ENCODE measurements around the gene UNC13C.

The UNC13C gene

GRCh38 chr15:54353726-54354125 lies 375.5 kb downstream of the UNC13C start:
- DNase-seq (ENCODE audit: low read depth), result no peak
- TF ChIP-seq CTCF (conservative IDR thresholded peaks at IDR 0.05; ENCODE audit: control insufficient read depth, insufficient read depth, low read depth, low read length), result no peak
- H3K4me3 ChIP-seq (ENCODE audit: control insufficient read depth, low read depth, low read length), result no peak overlapping the region

GRCh38 chr15:54354341-54354740 lies 376.1 kb downstream of the UNC13C start:
- no peak for DNase-seq (ENCODE audit: low read depth)
- H3K4me3 ChIP-seq (ENCODE audit: control insufficient read depth, low read depth, low read length), result no peak overlapping the region
- no peak for TF ChIP-seq CTCF (conservative IDR thresholded peaks at IDR 0.05; ENCODE audit: control insufficient read depth, insufficient read depth, low read depth, low read length)

- no peak for TF ChIP-seq CTCF (conservative IDR thresholded peaks at IDR 0.05; ENCODE audit: control insufficient read depth, insufficient read depth, low read depth, low read length)
These were observed 386.7 kb downstream of the UNC13C start for GRCh38 chr15:54364961-54365360.

GRCh38 chr15:54373332-54373731 lies 395.1 kb downstream of the UNC13C start:
- TF ChIP-seq CTCF (conservative IDR thresholded peaks at IDR 0.05; ENCODE audit: control insufficient read depth, insufficient read depth, low read depth, low read length), result no peak
- H3K4me3 ChIP-seq (ENCODE audit: control insufficient read depth, low read depth, low read length), result no peak overlapping the region
- DNase-seq (ENCODE audit: low read depth), result no peak

More at GRCh38 chr15:54364961-54365360, 386.7 kb downstream of the UNC13C start:
- no peak overlapping the region for H3K4me3 ChIP-seq (ENCODE audit: control insufficient read depth, low read depth, low read length)
- DNase-seq (ENCODE audit: low read depth), result no peak

GRCh38 chr15:54374184-54374952 lies 396.1 kb downstream of the UNC13C start:
- no peak for DNase-seq (ENCODE audit: low read depth)
- no peak overlapping the region for H3K4me3 ChIP-seq (ENCODE audit: control insufficient read depth, low read depth, low read length)
- no peak for TF ChIP-seq CTCF (conservative IDR thresholded peaks at IDR 0.05; ENCODE audit: control insufficient read depth, insufficient read depth, low read depth, low read length)

- H3K4me3 ChIP-seq (ENCODE audit: control insufficient read depth, low read depth, low read length), result no peak overlapping the region
- no peak for DNase-seq (ENCODE audit: low read depth)
- TF ChIP-seq CTCF (conservative IDR thresholded peaks at IDR 0.05; ENCODE audit: control insufficient read depth, insufficient read depth, low read depth, low read length), result no peak
These were observed 409.6 kb downstream of the UNC13C start for GRCh38 chr15:54387799-54388198.
